GM19467 (cell line): ENCODE measurements around the gene MRPL41.
"Not testable (repeated sequence)": the region's sequence is repeated elsewhere in the genome, so short reads cannot be mapped to it uniquely, and the experiment has no call there.

Experiments used
- ATAC-seq: cut with Tn5 transposase; IDR thresholded peaks from one replicate; pipeline ENCODE4 v1.9.1; 2021; ENCODE audit warnings: mild to moderate bottlenecking, moderate library complexity; ENCODE audit not compliant: unreplicated experiment

The MRPL41 gene

GRCh38 chr9:137581361-137582285 is 29.9 kb downstream of the MRPL41 start:
- ATAC-seq: no peak

- ATAC-seq: no peak
Observed at GRCh38 chr9:137582286-137582860, 30.7 kb downstream of the MRPL41 start.

- ATAC-seq: no peak
Observed at GRCh38 chr9:137583347-137583746, 31.7 kb downstream of the MRPL41 start.

- no peak for ATAC-seq
Observed at GRCh38 chr9:137583957-137584356, 32.3 kb downstream of the MRPL41 start.

- ATAC-seq: no peak
Observed at GRCh38 chr9:137586854-137587253, 35.2 kb downstream of the MRPL41 start.

GRCh38 chr9:137588311-137588710 is 36.6 kb downstream of the MRPL41 start:
- no peak for ATAC-seq

GRCh38 chr9:137588891-137589290 is 37.2 kb downstream of the MRPL41 start:
- ATAC-seq: no peak

GRCh38 chr9:137589441-137590122 is 37.9 kb downstream of the MRPL41 start:
- peak; percentile 14 for ATAC-seq

- no peak for ATAC-seq
Observed at GRCh38 chr9:137590123-137590468, 38.4 kb downstream of the MRPL41 start.

GRCh38 chr9:137590469-137591383 is 39.0 kb downstream of the MRPL41 start, which contains the start of gene ZMYND19:
TSS of gene ZMYND19 (minus strand) at chr9:137590512. CDS start at chr9:137590263, 249 bp downstream.
- ATAC-seq: peak; percentile 80

- no peak for ATAC-seq
Observed at GRCh38 chr9:137592767-137593166, 41.1 kb downstream of the MRPL41 start.

- ATAC-seq: no peak
Observed at GRCh38 chr9:137593176-137593575, 41.5 kb downstream of the MRPL41 start.

GRCh38 chr9:137596577-137596976 is 44.9 kb downstream of the MRPL41 start:
- ATAC-seq: not testable (repeated sequence)

GRCh38 chr9:137598943-137599342 is 47.3 kb downstream of the MRPL41 start:
- ATAC-seq: no peak
